Embryonic facial prominence (tissue), 1 donor: Measurements from ENCODE around the gene KIDINS220.

ENCODE experiments used
- DNase-seq: peaks from one replicate; pipeline ENCODE4 v3.0.0-alpha.2; 2016; ENCODE audit errors: extremely low spot score

The KIDINS220 gene

GRCh38 chr2:8805278-8806210 lies 31.9 kb downstream of the KIDINS220 start:
- no peak for DNase-seq

DNA sequence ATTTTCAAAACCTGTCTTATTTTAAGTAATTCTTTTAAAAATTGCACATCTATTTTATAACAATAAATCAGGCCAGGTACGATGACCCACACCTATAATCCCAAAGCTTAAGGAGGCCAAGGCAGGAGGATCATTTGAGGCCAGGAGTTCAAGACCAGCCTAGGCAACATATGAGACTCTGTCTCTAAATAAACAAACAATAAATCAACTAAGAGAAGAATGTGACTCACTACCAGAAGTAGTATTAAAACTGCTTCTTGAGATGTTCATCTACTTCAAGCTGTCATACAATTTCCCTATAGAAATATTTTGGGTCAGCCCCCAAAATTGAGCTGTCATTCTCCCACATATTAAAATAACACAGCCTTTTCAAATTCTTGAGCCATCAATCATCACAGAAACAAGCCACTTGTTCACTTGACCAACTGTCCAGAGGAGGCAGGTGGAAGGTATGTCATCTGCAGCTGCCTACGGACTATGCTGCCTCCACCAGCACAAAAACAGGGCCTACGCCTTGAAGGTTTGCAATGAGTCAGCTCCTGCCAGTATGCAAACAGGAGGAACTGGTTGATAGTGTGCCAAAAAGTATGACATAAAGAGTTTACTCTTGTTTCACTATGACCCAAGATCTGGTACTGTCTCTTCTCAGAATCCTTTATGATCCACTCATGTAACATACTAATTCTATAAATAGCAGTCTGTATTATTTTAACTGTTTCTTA lies 33.6 kb downstream of the KIDINS220 start:
- DNase-seq, result no peak

GRCh38 chr2:8802741-8803140 lies 34.7 kb downstream of the KIDINS220 start:
- no peak for DNase-seq

- no peak for DNase-seq
Observed at GRCh38 chr2:8800821-8801220, 36.6 kb downstream of the KIDINS220 start.

DNA sequence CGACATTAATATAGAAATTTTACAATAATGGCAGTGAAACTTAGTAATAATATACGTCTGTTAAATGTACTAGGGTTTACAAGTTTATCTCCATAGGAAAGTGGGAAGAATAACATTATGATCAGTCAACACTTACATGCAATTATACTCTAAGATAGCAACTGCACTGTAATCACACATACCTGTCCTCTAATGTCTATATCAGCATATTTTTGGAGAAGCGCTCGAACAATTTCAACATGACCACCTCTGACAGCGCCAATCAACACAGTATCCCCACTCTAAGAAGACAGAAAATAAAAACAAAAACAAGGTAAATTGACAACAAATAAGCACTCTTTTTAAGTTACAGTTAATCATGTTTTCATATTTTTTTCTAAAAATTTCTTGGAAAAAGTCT lies 37.2 kb downstream of the KIDINS220 start:
- DNase-seq, result no peak

GRCh38 chr2:8799004-8799403 lies 38.4 kb downstream of the KIDINS220 start:
- DNase-seq, result no peak

DNA sequence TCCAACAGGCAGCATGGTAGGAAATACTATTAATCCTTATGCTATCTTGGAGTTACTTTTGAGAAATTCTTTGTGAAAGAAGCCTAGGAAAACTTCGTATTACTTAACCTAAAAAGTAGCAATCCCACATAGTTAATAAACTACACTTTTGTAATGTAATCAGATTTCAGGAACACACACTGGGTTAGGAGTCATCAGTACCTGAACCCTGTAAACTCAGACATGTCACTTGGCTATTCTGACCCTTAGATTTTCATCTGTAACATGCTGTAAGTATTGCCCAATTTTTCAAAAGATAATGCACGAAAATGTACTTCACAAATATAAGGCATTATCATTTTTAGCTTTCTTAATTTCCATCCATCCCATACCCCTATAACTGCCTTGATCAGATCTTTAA lies 39.0 kb downstream of the KIDINS220 start:
- DNase-seq, result no peak

GRCh38 chr2:8797682-8798081 lies 39.7 kb downstream of the KIDINS220 start:
- DNase-seq, result no peak

GRCh38 chr2:8796878-8797550 lies 40.4 kb downstream of the KIDINS220 start:
- no peak for DNase-seq

DNA sequence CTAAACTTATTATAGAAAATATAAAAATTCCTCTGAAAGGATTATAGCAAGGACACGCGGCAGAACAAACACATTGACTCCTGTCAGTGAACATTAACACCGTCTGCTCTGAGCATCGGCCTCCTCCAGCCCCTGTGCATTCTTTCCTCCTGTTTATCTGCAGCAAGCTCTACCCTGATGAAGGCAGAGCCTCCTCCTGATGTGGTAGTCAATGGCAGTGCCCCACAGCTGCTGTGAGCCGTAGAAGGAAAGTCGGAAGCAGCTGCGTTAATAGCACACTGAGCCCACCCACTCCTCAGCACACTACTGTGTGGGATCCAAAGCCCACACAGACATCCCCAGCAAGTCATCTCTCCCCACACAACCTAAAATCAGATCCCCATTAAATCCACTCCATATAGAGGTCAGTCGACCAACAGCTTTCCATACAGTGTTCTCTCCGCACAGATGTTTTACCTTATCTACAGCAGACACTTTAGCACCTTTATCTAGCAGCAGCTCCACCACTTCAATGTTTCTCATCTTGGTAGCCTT lies 41.0 kb downstream of the KIDINS220 start:
- DNase-seq, result no peak

DNA sequence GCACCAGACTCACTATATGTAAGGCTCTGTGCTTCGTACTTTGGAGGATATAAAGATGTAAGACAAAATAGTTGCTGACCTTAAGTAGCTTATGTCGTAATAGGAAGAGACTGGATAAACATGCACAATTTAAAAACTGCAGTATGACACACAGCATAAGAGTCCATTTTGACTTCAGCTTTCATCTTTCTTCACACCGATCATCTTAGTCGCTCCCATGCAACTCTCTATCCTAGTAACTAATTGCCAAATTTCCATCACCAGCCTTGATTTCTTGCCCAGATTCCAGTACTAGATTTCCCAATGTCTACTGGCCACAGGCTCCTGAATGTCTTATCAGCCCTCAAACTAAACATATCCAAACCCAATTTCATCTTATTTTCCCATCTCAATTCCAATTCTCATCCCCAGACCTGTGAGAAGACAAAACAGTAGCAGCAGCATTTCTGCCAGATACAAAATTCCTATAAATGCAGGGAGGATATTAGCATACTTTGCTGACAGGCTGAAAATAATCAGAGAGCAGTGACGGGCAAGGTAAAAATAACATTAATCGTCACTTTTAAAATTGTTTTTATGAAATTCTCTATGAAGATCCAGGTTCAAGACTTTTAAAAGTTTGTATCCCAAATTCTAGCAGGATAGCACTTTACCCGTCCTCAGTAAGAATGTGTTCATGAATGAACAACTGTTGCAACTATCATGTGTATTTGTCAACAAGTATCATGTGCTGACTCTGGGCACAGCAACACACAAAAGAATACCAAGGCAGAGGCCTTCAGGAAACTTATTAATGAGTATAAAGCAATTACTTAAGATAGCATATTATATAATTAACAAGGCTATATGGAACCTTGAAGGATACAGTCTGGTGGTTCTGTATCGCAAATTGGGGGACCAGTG lies 42.2 kb downstream of the KIDINS220 start:
- DNase-seq, result no peak

GRCh38 chr2:8790739-8791162 lies 46.7 kb downstream of the KIDINS220 start:
- DNase-seq, result no peak

DNA sequence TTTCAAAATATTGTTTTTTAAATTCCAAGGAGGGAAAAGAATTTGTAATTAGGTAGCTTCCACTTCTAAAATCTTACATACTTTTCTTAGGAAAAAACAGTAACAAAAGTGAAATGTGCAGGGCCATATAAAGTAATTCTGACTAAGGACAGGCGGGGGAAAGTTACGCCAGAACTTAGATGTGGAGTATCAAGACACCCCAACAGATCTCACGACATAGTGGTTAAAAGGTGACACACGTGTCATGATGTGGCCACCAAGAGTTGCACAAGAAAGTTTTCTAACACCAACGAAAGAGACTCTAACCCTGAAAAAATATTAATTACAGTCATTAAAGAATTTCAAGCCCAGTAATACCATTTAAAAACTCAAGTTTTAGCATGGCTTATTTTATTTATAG lies 51.0 kb downstream of the KIDINS220 start:
- no peak for DNase-seq

GRCh38 chr2:8779795-8780671 lies 57.4 kb downstream of the KIDINS220 start:
- DNase-seq, result no peak

- DNase-seq, result no peak
Observed at GRCh38 chr2:8774371-8774770, 63.0 kb downstream of the KIDINS220 start.

DNA sequence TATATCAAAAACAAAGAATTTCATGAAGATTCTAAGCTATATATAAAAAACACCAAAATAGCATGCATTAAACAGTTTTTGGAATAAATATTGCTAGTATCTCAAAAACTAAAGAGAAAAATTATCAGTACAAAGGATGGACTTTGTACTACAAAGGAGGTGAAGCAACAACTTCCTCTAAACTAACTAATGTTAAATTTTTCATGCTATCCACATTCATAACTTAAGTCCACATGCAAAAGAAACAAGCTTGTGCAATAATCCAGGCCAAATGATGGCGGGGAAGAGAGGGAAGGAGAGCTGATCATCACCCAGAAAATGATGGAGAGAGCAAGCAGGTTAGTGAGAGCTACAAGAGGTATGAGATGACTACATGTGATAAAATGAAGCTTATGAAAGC lies 70.1 kb downstream of the KIDINS220 start:
- DNase-seq, result no peak

DNA sequence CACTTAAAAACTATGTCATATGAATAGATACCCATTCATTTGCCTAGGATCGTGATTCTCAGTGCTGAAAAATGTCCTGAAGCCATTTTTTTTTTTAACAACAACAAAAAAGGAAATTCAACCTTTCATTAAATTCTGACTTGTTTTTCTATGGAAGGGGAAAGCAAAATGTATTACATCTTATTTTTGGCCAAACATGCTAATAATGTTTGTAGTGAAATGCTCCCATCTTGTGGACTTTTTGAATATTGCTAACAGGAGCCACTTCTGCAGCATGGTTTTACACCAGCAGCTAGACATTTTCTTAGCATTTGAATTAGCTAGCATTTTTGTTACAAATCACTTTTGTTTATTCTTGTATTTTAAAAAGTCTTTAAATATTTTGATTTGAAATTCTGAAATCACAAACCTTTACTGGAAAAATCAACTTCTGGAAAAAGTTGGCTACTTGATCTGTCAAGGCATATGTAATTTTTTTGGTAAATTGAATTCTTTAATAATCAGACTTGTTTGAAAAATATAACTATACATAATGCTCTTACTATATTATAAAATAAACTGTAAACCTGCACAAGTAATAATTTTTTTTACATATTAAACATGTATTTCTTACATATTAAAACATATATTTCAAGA lies 75.8 kb downstream of the KIDINS220 start:
- DNase-seq, result peak; percentile 34

GRCh38 chr2:8756716-8757115 lies 80.7 kb downstream of the KIDINS220 start:
- DNase-seq, result no peak

DNA sequence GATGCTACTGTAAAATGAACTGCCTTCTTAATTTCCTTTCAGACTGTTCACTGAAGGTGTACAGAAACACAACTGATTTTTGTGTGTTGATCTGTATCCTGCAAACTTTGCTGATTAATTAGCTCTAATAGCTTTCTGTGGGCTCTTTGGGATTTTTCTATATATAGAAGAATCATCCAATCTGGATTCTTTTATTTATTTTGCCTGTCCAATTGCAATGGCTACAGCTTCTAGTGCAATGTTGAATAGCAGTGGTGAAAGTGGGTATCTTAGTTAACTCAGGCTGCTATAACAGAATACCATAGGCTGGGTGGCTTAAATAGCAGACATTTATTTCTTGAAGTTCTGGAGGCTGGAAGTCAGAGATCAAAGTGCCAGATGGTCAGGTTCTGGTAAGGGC lies 81.2 kb downstream of the KIDINS220 start:
- no peak for DNase-seq
